Choroid plexus epithelial cell (primary cell): ENCODE data around the gene EXOC8.

Experiments
- DNase-seq: peaks from one replicate; pipeline ENCODE4 v3.0.0-alpha.2; 2010; ENCODE audit warnings: low read depth
- H3K4me3 ChIP-seq: 2 replicates; pipeline ENCODE4 v1.5.1; 2011; ENCODE audit warnings: low read depth, mild to moderate bottlenecking, control low read depth, low read length, moderate library complexity
- TF ChIP-seq, protein P1 (sequence below): conservative IDR thresholded peaks from 2 replicates; pipeline ENCODE4 v1.5.1; 2011; ENCODE audit warnings: low read depth, mild to moderate bottlenecking, control low read depth, inconsistent platforms, low read length, moderate library complexity

The EXOC8 gene

DNA sequence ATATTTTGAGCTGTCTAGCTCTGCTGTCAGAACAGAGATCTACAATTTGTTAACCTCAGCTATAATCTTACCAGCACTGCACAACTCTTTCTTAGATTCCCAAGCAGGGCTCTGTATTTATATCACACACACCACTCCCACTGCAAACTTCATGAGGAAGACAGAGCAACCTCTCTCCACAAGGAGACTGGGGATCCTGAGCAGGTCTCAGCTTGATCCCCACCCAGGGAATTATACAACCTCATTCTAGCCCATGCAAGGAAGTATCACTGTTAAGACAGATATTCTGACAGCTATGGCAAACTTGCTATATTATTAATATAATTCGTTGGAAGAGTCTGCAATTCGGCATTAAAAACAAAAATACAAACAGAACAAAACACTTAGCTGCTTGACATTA, 44.1 kb upstream of the EXOC8 start:
- H3K4me3 ChIP-seq = no peak overlapping the region
- DNase-seq = no peak
- TF ChIP-seq, protein P1, sequence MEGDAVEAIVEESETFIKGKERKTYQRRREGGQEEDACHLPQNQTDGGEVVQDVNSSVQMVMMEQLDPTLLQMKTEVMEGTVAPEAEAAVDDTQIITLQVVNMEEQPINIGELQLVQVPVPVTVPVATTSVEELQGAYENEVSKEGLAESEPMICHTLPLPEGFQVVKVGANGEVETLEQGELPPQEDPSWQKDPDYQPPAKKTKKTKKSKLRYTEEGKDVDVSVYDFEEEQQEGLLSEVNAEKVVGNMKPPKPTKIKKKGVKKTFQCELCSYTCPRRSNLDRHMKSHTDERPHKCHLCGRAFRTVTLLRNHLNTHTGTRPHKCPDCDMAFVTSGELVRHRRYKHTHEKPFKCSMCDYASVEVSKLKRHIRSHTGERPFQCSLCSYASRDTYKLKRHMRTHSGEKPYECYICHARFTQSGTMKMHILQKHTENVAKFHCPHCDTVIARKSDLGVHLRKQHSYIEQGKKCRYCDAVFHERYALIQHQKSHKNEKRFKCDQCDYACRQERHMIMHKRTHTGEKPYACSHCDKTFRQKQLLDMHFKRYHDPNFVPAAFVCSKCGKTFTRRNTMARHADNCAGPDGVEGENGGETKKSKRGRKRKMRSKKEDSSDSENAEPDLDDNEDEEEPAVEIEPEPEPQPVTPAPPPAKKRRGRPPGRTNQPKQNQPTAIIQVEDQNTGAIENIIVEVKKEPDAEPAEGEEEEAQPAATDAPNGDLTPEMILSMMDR = no peak

DNA sequence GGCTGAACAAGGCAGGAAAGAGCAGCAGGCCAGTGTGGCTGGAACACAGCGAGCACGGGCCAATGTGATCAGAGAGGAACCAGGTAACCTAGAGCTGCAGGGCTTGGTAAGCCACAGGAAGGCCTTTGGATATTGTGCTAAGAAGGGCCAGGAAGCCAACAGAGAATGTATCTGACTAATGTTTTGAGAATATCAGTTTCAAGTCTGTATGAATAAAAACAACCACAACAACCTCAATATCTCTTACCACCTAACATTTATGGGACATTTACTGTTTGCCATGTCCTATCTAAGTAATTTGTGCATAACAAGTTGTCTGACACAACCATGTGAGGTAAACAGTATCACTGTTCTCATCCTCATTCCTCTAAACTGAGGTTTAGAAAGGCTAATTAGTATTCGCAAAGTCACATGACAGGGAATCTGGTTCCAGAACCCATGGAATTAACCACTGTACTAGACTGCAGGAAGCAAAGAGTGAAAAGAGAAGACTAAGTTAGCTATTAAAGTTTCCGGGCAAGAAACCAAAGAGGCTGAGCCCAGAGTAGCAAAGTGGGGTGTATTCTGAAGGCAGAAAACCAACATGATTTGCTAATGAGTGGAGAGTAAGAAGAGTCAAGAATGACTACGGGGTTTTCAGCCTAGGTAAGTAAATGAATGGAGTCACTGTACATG, 39.4 kb upstream of the EXOC8 start:
- DNase-seq = no peak
- TF ChIP-seq, protein P1 = no peak
- no peak overlapping the region for H3K4me3 ChIP-seq

GRCh38 chr1:231376101-231376500, 38.4 kb upstream of the EXOC8 start:
- TF ChIP-seq, protein P1 = no peak
- no peak for DNase-seq
- no peak overlapping the region for H3K4me3 ChIP-seq

GRCh38 chr1:231374394-231374793, 36.7 kb upstream of the EXOC8 start:
- TF ChIP-seq, protein P1 = no peak
- no peak for DNase-seq
- no peak overlapping the region for H3K4me3 ChIP-seq

DNA sequence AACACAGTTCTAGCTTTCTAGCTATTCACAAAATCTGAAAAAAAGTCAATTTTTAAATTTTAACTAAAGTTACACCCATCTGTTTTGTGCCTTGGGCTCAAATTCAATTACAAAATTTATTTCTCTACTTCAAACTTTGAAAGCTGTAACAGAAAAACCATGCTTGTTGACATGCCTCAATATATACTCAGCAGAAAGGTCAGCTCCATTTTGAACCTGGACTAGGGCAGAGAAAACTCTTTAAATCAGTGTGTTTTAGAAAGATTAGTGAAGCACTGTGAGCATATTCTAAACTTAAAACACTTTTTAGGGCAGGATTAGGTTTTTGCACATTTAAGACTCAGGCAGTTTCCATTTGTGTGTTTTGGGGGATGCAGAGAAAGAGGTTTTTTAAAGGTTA, 34.8 kb upstream of the EXOC8 start:
- DNase-seq = peak; percentile 56
- H3K4me3 ChIP-seq = no peak overlapping the region
- TF ChIP-seq, protein P1 = no peak

DNA sequence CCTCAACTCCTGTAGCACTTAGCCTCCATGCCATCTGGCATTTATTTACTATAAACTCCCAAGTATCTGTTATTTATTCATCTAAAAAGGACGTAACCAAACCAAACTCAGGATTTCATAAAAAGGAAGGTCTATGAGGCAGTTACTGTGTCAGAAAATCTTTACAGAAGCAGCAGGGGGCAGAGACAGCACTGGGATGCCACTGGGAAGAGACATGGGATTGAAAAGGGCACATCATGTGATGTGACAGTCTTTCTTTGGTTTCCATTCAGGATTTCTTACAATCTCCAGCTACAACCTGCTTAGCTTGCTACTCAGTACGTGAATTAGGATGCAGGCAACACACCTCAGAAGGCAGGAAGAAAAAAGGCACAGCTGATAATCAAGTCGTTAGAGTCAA, 31.6 kb upstream of the EXOC8 start:
- no peak for DNase-seq
- no peak overlapping the region for H3K4me3 ChIP-seq
- TF ChIP-seq, protein P1 = peak; percentile 4

DNA sequence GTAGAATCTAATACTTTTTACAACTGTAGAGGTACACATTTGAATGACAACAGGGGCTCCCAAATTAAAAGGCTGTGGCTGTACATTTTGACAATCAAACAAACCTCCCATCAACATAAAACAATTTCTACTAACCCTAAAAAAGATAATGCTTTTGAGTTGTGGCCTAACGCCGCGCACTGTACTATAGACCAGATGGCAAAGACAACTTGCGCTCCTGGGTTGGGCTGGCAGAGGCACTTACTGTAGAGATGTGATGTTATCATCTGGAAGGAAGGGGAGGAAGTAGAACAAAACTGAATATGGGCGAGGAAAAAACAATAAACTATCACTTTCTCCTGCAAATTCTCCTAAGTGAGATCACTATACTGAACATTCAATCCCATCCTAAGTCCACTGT, 26.5 kb upstream of the EXOC8 start:
- TF ChIP-seq, protein P1 = no peak
- DNase-seq = no peak
- no peak overlapping the region for H3K4me3 ChIP-seq
